GM21447 (cell line): Measurements from ENCODE around the gene BAG3.
"Not testable (repeated sequence)": the region's sequence is repeated elsewhere in the genome, so short reads cannot be mapped to it uniquely, and the experiment has no call there.

Experiments
- ATAC-seq: cut with Tn5 transposase; IDR thresholded peaks from one replicate; pipeline ENCODE4 v1.9.1; 2021; ENCODE audit not compliant: unreplicated experiment

The BAG3 gene

DNA sequence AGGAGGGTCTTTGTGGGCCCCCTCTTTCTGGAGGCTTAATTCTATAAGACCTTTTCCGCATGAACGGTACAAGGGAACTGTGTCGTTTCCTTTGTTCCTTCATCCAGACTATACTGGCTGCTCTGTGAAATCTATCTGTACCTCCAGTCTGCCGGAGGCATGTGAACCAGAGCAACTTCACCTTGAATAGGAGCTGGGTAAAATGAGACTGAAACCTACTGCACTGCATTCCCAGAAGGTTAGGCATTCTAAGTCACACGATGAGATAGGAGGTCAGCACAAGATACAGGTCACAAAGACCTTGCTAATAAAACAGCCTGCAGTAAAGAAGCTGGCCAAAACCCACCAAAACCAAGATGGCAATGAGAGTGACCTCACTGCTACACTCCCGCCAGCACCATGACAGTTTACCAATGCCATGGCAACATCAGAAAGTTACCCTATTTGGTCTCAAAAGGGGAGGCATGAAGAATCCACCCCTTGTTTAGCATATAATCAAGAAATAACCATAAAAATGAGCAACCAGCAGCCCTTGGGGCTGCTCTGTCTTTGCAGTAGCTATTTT, 37.9 kb downstream of the BAG3 start:
- ATAC-seq, result no peak

DNA sequence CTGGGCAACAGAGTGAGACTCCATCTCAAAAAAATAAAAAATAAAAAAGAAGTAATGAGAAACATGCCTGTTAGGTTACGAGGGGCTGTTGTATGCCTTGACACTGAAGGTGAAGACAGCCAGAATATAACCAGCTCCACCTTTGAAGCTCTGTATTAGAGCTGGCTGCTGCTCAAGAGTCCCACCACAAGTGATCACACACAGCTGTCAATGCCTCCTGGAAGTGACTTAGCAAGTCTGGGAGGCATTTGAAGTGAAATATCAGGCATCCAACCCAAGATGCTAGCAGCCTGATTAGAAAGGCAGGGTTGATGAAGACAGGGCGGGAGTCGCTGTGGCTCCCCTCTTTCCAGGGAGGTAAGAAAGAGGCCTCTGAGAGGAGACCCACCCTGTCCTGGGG, 40.5 kb downstream of the BAG3 start:
- ATAC-seq, result no peak

DNA sequence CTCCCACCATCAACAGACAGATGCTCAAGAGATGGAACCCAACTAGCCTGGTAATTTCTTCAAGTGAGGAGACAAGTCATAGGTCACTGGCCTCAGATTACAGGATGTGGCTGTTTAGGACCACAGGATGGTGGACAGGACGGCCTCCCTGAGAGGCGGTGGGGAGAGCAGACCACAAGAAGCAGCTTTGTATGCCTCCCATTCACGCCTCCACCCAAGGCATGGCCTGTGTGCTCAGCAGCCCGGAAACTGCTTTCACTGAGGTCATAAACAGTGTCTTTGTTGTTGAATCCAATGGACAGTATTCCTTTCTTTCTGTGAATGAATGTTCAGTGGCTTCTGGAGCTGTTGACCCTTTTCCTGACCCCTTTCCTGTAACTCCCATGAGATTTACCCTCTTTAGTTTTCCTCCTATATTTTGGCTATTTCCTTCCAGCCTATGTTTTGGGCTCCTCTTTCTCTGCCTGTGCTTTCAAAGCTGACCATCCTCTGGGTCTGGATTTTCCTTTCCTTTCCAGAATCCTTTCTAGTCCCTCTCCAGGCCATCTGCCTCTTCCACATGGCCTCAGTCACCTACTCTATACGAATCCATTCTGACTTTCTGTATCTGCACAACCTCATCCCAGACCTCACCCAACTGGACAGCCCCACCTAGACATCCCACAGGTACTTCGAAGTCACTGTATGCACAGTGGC, 42.2 kb downstream of the BAG3 start:
- peak; percentile 62 for ATAC-seq

DNA sequence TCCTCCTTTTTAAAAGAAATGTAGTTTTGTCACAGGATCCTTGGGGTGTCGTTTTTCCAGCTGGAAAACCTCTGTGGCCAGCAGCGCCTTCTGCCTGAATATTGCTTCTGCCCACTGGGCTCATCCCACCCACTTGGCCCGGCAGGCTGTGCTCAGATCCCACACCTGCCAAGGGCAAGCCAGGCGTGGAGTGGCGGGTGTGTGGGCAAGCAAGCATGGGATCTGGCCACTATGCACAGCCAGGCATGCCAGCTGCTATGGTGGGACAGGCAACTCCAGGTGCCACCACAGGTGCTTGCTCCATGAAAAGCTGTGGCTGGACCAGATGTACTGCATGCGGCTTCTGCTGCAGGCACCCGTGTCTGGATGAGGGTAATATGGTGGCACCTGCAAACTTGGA, 43.4 kb downstream of the BAG3 start:
- no peak for ATAC-seq

DNA sequence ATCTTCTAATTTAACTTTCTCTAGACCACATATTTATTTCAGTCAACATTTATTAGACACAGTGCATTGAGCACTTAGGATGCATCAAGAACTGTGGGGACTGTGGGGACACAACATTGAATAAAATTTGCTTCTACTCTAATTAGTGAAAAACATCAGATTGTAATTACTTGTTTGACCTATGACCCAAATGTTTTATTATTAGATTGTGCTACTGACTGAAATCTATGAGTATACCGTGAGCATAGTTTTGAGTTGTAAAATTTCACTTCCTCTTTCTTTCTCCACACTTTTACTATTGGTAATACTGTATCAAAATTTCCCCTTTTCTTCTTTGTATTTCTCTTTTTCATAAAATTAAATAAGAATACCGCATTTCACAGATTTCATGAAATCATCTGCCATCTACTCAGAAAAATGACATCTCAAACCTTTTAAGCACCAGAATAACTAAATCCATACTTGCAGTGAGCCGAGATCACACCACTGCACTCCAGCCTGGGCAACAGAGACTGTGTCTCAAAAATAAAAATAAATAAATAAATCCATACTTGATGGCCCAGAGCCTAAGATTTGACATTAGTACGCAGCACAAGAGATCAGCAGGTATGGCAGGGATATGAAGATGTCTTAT, 49.3 kb downstream of the BAG3 start:
- ATAC-seq, result peak; percentile 47

DNA sequence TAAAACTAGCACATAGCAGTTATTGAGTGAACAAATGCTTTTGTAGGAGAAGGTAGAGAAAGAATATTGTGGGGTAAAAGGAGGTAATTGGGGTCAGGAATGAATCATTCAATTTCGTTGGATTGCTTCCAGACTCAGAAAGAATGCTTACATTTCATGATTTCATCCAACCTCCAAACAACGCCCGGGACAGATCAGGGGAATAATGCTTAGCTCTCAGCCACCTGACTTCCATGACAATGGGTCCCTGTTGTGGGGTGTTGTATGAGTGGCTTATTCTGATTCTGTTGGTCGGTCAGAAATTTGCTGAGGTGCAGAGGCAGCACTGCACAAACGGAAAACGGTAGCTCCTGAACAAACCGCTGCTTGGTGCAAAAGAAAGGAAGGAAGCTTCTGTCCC, 50.7 kb downstream of the BAG3 start:
- ATAC-seq, result no peak

DNA sequence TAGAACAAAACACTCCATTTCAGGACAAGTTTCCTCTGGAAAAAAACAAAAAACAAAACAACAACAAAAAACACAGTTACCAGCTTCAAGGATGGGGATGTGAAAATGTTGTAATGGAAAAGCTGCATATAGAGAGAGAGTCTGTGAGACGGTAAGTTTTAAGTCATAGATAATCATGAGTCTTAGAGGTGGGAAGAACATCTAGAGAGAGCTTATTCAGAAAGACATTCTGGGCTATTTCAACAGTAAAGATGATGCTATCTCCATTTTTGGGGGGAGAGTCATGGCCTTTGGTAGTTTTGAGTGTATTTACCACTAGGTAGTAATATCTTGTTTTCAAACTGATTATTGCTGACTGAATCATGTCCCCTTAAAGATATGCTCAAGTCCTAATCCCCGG, 51.4 kb downstream of the BAG3 start:
- ATAC-seq, result no peak

DNA sequence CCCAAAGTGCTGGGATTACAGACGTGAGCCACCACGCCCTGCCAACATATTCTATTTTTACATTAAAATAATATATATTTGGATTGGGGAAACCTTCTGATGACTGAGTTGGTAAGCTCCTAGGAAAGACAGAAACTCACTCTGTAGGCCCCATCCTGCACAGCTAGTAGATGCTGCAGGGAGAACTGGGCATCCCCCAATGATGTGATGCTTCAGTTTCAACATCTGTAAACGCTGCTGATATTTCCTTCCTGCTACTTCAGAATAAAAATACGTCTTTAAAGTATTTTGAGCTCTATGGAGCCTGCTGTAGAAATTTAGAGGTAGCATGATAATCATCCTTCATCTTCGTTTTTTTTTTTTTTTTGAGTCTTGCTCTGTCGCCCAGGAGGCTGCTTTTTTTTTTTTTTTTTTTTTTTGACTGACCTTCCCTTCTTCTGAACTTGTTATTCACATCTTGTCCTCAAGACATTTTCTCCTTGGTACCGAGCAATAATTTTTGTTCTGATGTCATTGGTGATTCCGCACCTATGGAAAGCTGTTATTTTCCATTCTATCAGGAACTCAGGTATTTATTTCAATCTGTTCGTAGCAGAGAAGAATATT, 52.8 kb downstream of the BAG3 start:
- ATAC-seq, result no peak

DNA sequence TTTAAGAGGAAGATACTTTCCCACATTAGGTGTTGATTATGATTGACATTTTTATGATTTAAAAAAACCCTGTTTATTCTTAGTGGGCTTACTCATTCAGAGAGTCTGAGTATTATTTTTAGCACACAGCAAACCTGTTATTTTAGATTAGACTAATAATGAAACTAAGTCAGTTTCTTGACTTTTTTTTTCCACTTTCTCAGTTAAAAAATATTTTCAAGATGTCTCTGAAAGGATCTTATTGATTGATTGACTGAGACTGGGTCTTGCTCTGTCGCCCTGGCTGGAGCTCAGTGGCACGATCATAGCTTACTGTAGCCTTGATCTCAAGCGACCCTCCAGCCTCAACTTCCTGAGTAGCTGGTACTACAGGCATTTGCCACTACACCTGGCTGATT, 54.3 kb downstream of the BAG3 start:
- peak; percentile 55 for ATAC-seq

DNA sequence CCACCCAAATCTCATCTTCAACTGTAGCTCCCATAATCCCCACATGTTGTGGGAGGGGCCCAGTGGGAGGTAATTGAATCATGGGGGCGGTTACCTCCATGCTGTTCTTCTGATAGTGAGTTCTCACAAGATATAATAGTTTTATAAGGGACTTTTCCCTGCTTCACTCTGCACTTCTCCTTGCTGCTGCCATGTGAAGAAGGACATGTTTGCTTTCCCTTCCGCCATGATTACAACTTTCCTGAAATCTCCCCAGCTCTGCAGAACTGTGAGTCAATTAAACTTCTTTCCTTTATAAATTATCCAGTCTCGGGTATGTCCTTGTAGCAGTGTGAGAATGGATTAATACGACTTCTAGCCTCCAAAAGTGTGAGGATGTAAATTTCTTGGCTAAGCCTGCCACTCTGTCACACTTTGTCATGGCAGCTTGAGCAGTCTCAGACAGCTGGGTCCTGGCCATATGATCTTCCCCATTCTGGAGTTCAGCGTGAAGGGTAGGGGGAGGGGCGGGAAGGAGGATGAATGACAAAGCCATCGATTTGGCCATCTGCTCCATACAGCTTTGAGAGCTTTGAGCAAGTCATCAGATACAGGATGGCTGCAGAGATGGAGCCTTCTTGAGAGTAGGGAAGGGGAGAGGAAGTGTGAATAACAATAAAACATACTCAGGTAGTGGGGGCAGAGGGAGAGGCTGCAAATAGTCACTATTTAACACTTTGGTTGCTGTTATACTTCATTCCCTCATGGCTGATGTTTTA, 55.5 kb downstream of the BAG3 start:
- ATAC-seq, result no peak

DNA sequence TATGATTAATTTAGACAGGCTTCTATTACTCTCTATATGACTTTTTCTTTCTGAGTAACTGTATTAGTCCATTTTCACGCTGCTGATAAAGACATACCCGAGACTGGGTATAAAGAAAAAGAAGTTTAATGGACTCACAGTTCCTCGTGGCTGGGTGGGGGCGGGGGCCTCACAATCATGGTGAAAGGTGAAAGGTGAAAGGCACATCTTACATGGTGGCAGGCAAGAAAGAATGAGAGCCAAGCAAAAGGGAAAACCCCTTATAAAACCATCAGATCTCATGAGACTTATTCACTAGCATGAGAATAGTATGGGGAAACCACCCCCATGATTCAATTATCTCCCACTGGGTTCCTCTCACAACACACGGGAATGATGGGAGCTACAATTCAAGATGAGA, 56.2 kb downstream of the BAG3 start:
- not testable (repeated sequence) for ATAC-seq

DNA sequence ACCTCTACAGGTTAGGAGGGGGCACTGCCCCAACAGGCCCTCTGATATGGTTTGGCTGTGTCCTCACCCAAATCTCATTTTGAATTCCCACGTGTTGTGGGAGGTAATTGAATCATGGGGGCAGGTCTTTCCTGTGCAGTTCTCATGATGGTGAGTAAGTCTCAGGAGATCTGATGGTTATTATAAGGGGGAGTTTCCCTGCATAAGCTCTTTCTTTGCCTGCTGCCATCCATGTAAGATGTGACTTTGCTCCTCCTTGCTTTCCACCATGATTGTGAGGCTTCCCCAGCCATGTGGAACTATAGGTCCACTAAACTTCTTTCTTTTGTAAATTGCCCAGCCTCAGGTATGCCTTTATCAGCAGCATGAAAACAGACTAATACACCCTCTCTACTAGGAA, 59.8 kb downstream of the BAG3 start:
- ATAC-seq, result not testable (repeated sequence)

DNA sequence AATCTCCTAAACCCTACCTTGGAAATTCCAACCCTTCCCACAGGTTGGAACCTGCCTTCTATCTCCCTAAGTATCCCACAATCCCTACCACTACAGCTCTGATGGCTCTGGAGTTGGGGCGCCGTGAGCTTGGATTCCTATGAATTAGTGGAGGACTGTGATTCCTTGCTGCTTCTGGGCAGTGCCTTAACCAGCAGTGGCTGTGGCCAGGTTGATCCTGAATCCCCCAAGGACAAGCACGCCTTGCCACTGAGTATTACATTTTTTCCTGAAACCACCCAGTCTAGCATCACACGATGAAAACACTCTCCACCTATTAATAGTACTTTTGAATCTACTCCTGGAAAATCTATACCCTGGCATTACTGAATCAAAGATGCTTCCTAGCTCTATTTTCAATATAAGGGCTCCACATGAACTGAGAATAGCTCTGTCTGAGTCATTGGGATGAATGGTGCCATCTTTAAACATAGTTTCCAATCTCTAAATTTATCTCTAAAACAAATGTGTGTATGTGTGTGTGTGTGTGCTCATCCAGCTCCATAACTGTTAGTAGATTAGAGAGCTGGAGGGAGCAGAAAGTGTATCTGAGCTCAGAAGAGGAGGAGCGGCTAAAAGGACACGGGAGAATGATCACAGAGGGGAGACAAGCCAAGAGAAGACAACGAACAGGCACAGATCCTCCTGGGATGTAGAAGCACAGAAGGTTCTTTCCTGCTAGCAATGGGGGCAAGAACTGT, 62.7 kb downstream of the BAG3 start:
- no peak for ATAC-seq

DNA sequence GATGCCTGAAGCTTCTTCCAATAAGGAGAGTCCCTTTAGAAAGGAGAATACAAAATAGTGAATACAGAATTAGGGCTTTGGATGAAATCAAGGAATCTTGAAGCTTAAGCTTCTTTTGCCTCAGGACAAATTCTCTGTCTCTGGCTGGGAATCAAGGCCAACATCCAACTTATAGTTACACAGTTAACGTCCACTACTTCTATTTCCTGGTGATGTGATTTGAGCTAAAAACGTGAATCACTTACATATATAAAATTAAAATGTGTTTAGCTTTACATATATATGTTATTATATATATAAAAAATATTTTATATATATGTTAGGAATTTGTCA, 63.3 kb downstream of the BAG3 start:
- no peak for ATAC-seq

DNA sequence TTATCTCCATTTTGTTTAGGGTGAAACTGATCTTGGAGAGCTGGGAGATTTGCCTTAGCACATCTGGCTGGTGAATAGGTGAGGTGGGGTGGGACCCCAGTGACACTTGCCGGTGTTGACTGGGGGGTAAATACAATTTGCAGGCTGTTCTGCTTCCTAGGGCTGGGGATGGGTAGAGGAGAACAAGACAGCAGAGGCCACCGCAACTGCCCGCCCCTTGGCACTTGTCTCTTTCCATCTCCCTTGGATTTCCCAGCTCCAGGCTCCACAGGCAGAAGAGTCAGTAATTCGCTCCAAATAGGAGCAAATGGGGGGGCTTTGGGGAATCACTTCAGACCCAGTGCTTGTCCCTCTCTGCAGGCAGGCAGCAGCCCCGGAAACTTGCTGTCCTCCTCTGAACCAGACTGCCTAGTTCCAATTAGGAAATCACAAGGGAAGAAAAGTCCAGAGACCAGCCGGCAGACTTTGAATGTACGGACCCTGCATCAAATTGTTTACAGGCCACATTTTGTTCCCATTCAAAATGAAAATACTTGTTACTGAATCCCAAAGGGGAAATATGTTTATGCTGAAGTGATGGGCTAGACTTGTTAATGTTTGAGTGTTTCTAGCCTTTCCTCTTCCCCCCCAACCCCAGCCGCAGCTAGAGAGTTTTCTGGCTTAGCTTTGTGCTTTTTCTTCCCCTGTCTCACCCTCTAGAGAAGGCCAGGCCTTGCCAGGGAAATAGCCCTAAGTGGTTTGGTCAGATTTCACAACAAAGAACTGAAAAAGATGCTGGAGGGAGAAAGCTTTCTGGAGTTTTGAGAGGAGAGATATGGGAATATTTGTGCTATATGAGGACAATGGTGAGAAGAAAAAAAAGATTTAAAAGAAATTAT, 64.7 kb downstream of the BAG3 start:
- no peak for ATAC-seq

DNA sequence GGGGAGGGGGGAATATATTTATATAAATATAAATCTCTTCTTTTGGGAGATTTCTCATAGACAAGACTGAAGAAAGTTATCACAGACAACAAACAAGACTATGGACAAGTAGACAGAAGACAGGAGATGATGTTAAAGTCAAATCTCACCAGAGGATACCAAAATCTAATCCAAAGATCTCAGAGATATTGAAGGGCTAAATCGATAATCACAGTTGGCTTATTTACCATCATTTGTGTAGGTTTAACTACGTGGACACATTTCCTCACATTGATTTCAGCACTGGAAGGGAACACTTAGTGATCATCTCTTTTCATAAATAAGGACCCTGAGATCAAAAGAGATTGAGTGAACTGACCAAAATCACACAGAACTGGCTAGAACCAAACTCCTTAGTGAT, 72.0 kb downstream of the BAG3 start:
- ATAC-seq, result no peak

DNA sequence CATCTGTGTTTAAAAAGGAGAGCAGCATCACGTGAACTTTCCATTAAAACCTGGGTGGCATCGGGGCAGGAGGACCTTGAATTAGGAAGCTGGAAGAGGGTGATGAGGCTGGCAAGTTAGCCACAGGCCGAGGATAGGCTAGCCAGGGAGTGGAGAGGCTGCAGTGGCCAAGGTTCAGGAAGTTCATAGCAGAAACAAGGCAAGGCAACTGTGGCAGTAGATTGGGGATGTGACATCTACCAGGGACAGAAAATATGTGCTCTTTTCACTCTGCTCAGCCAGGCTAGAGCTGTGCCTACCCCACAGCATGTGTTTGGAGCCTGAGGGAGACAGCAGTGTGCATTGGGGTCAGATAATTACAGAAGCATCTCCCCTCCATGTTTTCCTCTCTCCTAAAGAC, 72.4 kb downstream of the BAG3 start:
- ATAC-seq, result no peak

DNA sequence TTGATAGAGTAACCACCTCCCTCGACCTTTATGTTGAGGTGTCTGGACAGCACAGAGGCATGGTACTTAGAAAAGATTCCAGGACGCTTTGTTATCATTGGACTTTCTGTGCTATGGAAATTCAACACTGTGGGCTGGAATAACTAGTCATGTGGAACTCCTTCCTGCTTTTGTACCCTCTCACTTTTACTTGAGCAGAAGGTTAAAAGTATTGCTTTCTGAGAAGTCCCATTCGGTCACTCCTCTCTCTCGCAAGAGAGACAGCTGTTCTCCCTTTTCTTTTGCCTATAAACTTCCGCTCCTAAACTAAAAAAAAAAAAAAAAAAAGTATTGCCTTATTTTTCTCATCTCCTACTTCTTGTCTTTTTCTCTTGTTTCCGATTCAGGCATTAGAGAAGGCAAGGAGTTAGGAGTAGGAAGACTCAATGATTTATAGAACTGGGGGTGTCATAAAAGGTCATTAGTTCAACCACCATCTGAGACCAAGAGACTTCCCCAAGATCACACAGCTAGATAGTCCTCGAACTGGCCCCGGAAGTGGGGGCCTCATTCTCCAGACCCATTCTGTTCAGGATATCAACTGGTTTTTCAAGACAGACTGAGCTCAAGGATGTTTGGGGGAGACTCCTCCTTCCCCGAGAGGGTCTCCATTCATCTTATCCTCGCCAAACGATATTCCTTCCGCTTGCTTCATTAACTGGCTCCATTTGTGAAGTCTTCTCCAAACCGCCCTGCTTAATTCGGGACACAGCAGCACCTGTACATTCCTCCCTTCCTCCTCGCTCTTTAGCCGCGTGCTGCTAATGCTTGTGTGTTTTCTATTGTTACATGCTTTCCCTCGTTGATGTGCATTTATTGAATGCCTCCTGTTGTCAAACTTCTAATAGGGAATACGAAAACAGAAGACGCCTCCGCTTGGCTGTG, 73.7 kb downstream of the BAG3 start:
- peak; percentile 24 for ATAC-seq

DNA sequence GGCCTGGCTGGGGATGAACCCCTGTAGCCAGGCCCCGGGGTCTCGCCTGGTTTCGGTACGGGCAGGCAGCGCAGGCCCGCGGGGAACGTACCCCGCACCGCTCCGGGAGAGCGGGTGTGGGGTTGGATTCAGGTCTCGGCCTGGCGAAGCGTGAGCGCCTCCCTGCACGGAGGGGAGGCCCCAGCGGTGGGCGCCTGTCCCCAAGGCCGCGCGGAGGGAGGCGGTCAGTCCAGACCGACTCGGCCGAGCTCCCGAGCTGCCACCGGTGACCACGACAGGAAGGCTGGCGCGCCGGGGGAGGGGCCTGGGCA, 74.3 kb downstream of the BAG3 start:
- ATAC-seq, result no peak
